K562 (cell line): ENCODE data around the gene BRSK1. TPM values are rescaled to one million over a fixed set of nuclear protein-coding genes. Genes with fewer than 3 reads are reported as not detected.

Source experiments
- ATAC-seq: fragments of 200-7000 bp; cut with Tn5 transposase; 3 replicates; pipeline ENCODE4 v1.9.1; 2020; ENCODE audit warnings: moderate library complexity
- BruUV-seq: library from RNA; stranded (reverse); fragments of 400-500 nt; replicated peaks from 2 replicates; lab custom pipeline; 2021; lab: Mats Ljungman, UMichigan
- CTCF ChIA-PET: fragments of 300-600 bp; formaldehyde crosslinking; extraction: SDS; loops from one replicate; lab custom pipeline; 2021; ENCODE audit warnings: low intra/inter-chr PET ratio; lab: Yijun Ruan, JAX
- POLR2A ChIA-PET: fragments of 300-600, 350-650 bp; sonication (Branson Sonifier 250); formaldehyde crosslinking; extraction: SDS; loops from one replicate; lab custom pipeline; 2021; ENCODE audit warnings: antibody characterized with exemption, inconsistent platforms; lab: Yijun Ruan, JAX
- DNase-seq, 4 experiments: peaks; one replicate each; pipeline versions ENCODE4 v3.0.0 to v3.0.0-alpha.2; 2011 to 2018; ENCODE audit warnings: low spot score in 3 of 4, mixed read lengths in 3 of 4; ENCODE audit errors: extremely low read depth in 1 of 4
- FAIRE-seq: peaks from 2 replicates; lab custom pipeline; 2011; peaks lifted over from hg19 to GRCh38; lab: Jason Lieb, UNC
- H2AFZ ChIP-seq: 2 replicates; pipeline ENCODE4 v1.6.0; 2011; ENCODE audit warnings: low read depth, low read length, control low read depth, inconsistent platforms
- H3K27ac ChIP-seq: fragments of 200-600 bp; 3 replicates; pipeline ENCODE4 v1.8.0; 2011; ENCODE audit warnings: low read depth, mild to moderate bottlenecking, control low read depth, inconsistent platforms, low read length, moderate library complexity, mixed read lengths; ENCODE audit errors: extremely low read depth
- H3K27me3 ChIP-seq, 2 experiments: fragments of 300-600 bp in 1 of 2; 2 replicates in 1 of 2; 3 replicates in 1 of 2; pipeline versions ENCODE4 v1.6.0 to v1.8.0; 2011; ENCODE audit warnings: inconsistent platforms in 2 of 2, low read length in 2 of 2, mild to moderate bottlenecking in 1 of 2, mixed read lengths in 1 of 2, moderate library complexity in 1 of 2; ENCODE audit not compliant: control insufficient read depth in 2 of 2, insufficient read depth in 2 of 2
- H3K36me3 ChIP-seq: fragments of 300-600 bp; 3 replicates; pipeline ENCODE4 v1.8.0; 2011; ENCODE audit warnings: mild to moderate bottlenecking, low read length, inconsistent platforms; ENCODE audit not compliant: control insufficient read depth, insufficient read depth
- H3K4me1 ChIP-seq, 2 experiments: fragments of 200-600 bp in 1 of 2; replicated peaks in 1 of 2; 2 replicates in 1 of 2; 3 replicates in 1 of 2; pipeline versions ENCODE4 v1.5.1 to v1.8.0; 2011; ENCODE audit warnings: inconsistent platforms in 2 of 2, low read length in 2 of 2, mild to moderate bottlenecking in 1 of 2, mixed read lengths in 1 of 2, moderate library complexity in 1 of 2; ENCODE audit not compliant: control insufficient read depth in 2 of 2, insufficient read depth in 2 of 2
- H3K4me2 ChIP-seq: 2 replicates; pipeline ENCODE4 v1.6.1; 2011; ENCODE audit warnings: low read length, control low read depth, inconsistent platforms, mixed read lengths; ENCODE audit not compliant: insufficient read depth
- H3K4me3 ChIP-seq: fragments of 200-600 bp; sonication (generic), shearing (Covaris generic); 2 replicates; pipeline ENCODE4 v1.5.1; 2016; ENCODE audit warnings: control low read depth, inconsistent platforms
- H3K79me2 ChIP-seq: fragments of 200-600 bp; 3 replicates; pipeline ENCODE4 v1.8.0; 2011; ENCODE audit warnings: low read length, inconsistent platforms; ENCODE audit not compliant: control insufficient read depth, insufficient read depth
- H3K9ac ChIP-seq, 2 experiments: 2 replicates each; pipeline versions ENCODE4 v1.6.0 to v1.6.1; 2011; ENCODE audit warnings: low read depth in 2 of 2, low read length in 2 of 2, control low read depth in 1 of 2, inconsistent platforms in 1 of 2, mild to moderate bottlenecking in 1 of 2, mixed read lengths in 1 of 2; ENCODE audit not compliant: insufficient read depth in 1 of 2
- H3K9me1 ChIP-seq: one replicate; pipeline ENCODE4 v1.6.0; 2011; ENCODE audit warnings: inconsistent platforms, mild to moderate bottlenecking, low read length, moderate library complexity; ENCODE audit not compliant: control insufficient read depth, insufficient read depth
- H3K9me3 ChIP-seq: replicated peaks from 2 replicates; pipeline ENCODE4 v1.5.1; 2011; ENCODE audit warnings: low read depth, low read length, inconsistent platforms; ENCODE audit not compliant: control insufficient read depth, insufficient read depth
- H4K20me1 ChIP-seq: replicated peaks from 2 replicates; pipeline ENCODE4 v1.6.1; 2011; ENCODE audit warnings: low read length, inconsistent platforms, mixed read lengths; ENCODE audit not compliant: control insufficient read depth, insufficient read depth
- ATF7 ChIP-seq: fragments of 450-650 bp; IDR thresholded peaks from 2 replicates; pipeline ENCODE4 v1.7.1; 2014; ENCODE audit warnings: mild to moderate bottlenecking, moderate library complexity
- BCL6 ChIP-seq: fragments of 250-450 bp; sonication (Bioruptor Pico); IDR thresholded peaks from 2 replicates; pipeline ENCODE4 v1.4.0; 2020
- C11orf30 ChIP-seq: fragments of 450-650 bp; IDR thresholded peaks from 2 replicates; pipeline ENCODE4 v1.6.1; 2016; ENCODE audit warnings: low read depth, mild to moderate bottlenecking
- CBFA2T2 ChIP-seq: fragments of 450-650 bp; conservative IDR thresholded peaks from 2 replicates; pipeline ENCODE4 v1.6.1; 2017; ENCODE audit warnings: mild to moderate bottlenecking
- IRF2 ChIP-seq: sonication (generic); formaldehyde crosslinking; IDR thresholded peaks from 2 replicates; pipeline ENCODE4 v1.8.1; 2022; ENCODE audit warnings: mild to moderate bottlenecking, missing genetic modification reagents
- MYBL2 ChIP-seq, 2 experiments: fragments of 450-650 bp in 1 of 2; sonication (generic) in 1 of 2; formaldehyde crosslinking in 1 of 2; IDR thresholded peaks; 2 replicates each; pipeline versions ENCODE4 v1.6.1 to v1.8.1; 2017 to 2022; ENCODE audit warnings: borderline replicate concordance in 1 of 2, inconsistent platforms in 1 of 2, low read depth in 1 of 2, mild to moderate bottlenecking in 1 of 2, missing genetic modification reagents in 1 of 2, moderate library complexity in 1 of 2
- NELFE ChIP-seq: IDR thresholded peaks from 2 replicates; pipeline ENCODE4 v1.6.1; 2011; ENCODE audit warnings: mild to moderate bottlenecking; ENCODE audit not compliant: insufficient read depth, insufficient read length
- RBM17 ChIP-seq: fragments of 200-400 bp; formaldehyde crosslinking; IDR thresholded peaks from 2 replicates; pipeline ENCODE4 v1.6.1; 2017; ENCODE audit warnings: low read depth, mild to moderate bottlenecking, low read length, borderline replicate concordance
- RUNX1 ChIP-seq: sonication (generic); IDR thresholded peaks from 2 replicates; pipeline ENCODE4 v1.6.1; 2016; ENCODE audit warnings: antibody characterized with exemption, low read depth
- SIX5 ChIP-seq, 2 experiments: IDR thresholded peaks; 2 replicates each; pipeline ENCODE4 v1.6.1; 2011; ENCODE audit warnings: low read length in 2 of 2, borderline replicate concordance in 1 of 2, low read depth in 1 of 2, mild to moderate bottlenecking in 1 of 2, moderate library complexity in 1 of 2; ENCODE audit not compliant: insufficient read depth in 1 of 2
- SPI1 ChIP-seq: IDR thresholded peaks from 2 replicates; pipeline ENCODE4 v1.6.1; 2011; ENCODE audit warnings: low read depth, low read length, control low read depth, borderline replicate concordance
- WGBS: fragments of 100-300 bp; shearing (Covaris generic); methylation state at CpG from one replicate; pipeline ENCODE4 v1.1.6; 2016; ENCODE audit warnings: low coverage, mixed read lengths; ENCODE audit not compliant: insufficient coverage; ENCODE audit errors: missing lambda C conversion rate; 5-methylcytosine and 5-hydroxymethylcytosine counted together
- in situ Hi-C: fragments of 300-500 bp; cut with MboI; formaldehyde crosslinking; loops from 4 replicates; pipeline ENCODE4 v1.15.0; 2018; ENCODE audit warnings: inconsistent platforms, mixed read lengths
- intact Hi-C: fragments of 100-400 bp; cut with micrococcal nuclease; formaldehyde crosslinking; loops from 2 replicates; pipeline ENCODE4 v1.14.2; 2022
- polyA plus RNA-seq, 8 experiments: library from polyadenylated mRNA; depleted of rRNA in 4 of 8; stranded (reverse) in 5 of 8; unstranded in 3 of 8; fragments of >200 nt; fragmentation: Nextera tagmentation in 2 of 8; fragmentation: Illumina TruSeq in 1 of 8; extraction: Ambion mirVana in 2 of 8; extraction: Trizol in 1 of 8; gene quantifications; 2 replicates each; pipeline versions ENCODE4 v1.2.1 to v1.2.3, GENCODE V29; 2011 to 2014; ENCODE audit warnings: inconsistent platforms in 1 of 8, missing spikeins in 1 of 8
- total RNA-seq, 7 experiments: library from RNA; depleted of rRNA in 6 of 7; stranded (reverse); fragments of >200 nt in 6 of 7; fragmentation: Illumina TruSeq in 2 of 7; extraction: Trizol in 2 of 7; gene quantifications; 2 replicates each; pipeline versions ENCODE4 v1.2.1 to v1.2.3, GENCODE V29; 2011 to 2021; ENCODE audit warnings: low replicate concordance in 1 of 7
- TF ChIP-seq, protein P1 (sequence below), 2 experiments: fragments of 450-650 bp in 1 of 2; sonication (generic) in 1 of 2; formaldehyde crosslinking; conservative IDR thresholded peaks; 2 replicates each; pipeline versions ENCODE4 v1.4.0 to v1.8.1; 2020 to 2022; ENCODE audit warnings: mild to moderate bottlenecking in 1 of 2, missing genetic modification reagents in 1 of 2
- TF ChIP-seq, protein P2 (sequence below): fragments of 450-650 bp; formaldehyde crosslinking; conservative IDR thresholded peaks from 2 replicates; pipeline ENCODE4 v1.4.0; 2022; ENCODE audit warnings: mild to moderate bottlenecking, missing genetic modification characterization

BRSK1 gene
- total and polyA plus RNA-seq, 9 of the 15 experiments (the other 6 are each of a cell fraction or from before 2014, with no cell fraction given): 1.7 to 9.3 (median 3.8) TPM; not detected in 2

DNA sequence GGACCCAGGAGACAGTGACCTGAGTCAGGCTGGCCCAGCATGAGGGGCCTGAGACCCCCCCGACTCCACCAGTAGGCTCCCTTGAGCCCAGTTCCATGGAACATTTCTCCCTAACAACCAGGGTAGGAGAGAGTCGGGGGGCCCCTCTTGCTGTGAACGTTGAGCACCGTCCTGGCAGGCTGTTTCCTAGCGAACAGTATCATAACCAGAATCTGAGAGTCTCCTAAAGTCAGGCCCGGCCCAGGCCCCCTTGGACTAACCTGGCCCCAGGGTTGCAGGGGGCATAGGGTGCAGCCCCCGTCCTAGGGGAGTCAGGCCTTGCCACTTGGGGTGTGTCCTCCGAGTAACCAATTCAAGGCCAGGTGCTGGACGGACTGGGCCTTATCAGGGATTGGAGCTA, 27.6 kb downstream of the BRSK1 start:
- POLR2A ChIA-PET: interaction anchor here (1.0 to 1.3 kb wide), 2 partner anchors 11 to 77 kb away, joined by 3 to 4 read pairs; no protein-coding TSS in a partner anchor
- H3K4me2 ChIP-seq: no peak overlapping the region

DNA sequence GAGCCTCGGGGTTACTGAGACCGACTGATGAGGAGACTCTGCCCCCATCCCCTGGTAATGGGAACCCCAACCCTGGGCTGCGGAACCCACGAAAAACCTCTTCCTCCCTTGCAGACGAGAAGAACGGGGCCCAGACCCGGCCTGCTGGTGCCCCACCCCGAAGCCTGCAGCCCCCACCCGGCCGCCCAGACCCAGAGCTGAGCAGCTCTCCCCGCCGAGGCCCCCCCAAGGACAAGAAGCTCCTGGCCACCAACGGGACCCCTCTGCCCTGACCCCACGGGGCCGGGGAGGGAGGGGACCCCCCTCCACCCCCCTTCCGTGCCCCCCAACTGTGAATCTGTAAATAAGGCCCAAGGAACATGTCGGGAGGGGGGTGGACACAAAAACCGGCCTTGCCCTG, 28.0 kb downstream of the BRSK1 start:
- Histone ChIP-seq H3K79me2 (no peaks in the 10 kb centered on the region), H3K4me2 (no peak overlapping the region), H3K36me3 (no peaks in the 10 kb centered on the region), H3K9ac (no peak overlapping the region; a peak in 1 of 4 replicates), H3K4me1 (peaks cover 9 to 35% of the 10 kb centered on the region in 2 experiments; a peak in 4 of 5 replicates), H3K9me1 (no peaks in the 10 kb centered on the region), H3K9me3 (no peaks in the 10 kb centered on the region), H2AFZ (no peak overlapping the region), H3K4me3 (no peak overlapping the region), H3K27ac (no peak overlapping the region), H3K27me3 (no peaks in the 10 kb centered on the region), H4K20me1 (no peaks in the 10 kb centered on the region)
- FAIRE-seq: no peak
- intact Hi-C loops (no loop called here), in situ Hi-C loops (no loop called here)
- DNase-seq: no peak
- WGBS: 91% methylated on average over 12 of the region's 18 CpGs
- BruUV-seq: no TSS peak
- ChIA-PET POLR2A (interaction anchor here (0.6 to 1.3 kb wide), 3 partner anchors 10 to 76 kb away, joined by 3 to 4 read pairs (median 3); no protein-coding TSS in a partner anchor), CTCF (no interaction called here)
- ATAC-seq: no peak
- TF ChIP-seq RBM17: no peak
- TF ChIP-seq SIX5 (IDR thresholded peaks at IDR 0.05; ENCODE audit: borderline replicate concordance in 1 of 2, insufficient read depth in 1 of 2, low read depth in 1 of 2, low read length in 2 of 2): no peak
- TF ChIP-seq, protein P1, sequence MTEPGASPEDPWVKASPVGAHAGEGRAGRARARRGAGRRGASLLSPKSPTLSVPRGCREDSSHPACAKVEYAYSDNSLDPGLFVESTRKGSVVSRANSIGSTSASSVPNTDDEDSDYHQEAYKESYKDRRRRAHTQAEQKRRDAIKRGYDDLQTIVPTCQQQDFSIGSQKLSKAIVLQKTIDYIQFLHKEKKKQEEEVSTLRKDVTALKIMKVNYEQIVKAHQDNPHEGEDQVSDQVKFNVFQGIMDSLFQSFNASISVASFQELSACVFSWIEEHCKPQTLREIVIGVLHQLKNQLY (CRISPR knock-in tag; conservative IDR thresholded peaks at IDR 0.05): no peak
- TF ChIP-seq SPI1: no peak
- TF ChIP-seq CBFA2T2: no peak
- no peak for TF ChIP-seq BCL6
- TF ChIP-seq RUNX1: no peak
- no peak for TF ChIP-seq MYBL2 (IDR thresholded peaks at IDR 0.05; ENCODE audit: low read depth)
- TF ChIP-seq MYBL2 (CRISPR knock-in tag; IDR thresholded peaks at IDR 0.05; ENCODE audit: borderline replicate concordance): no peak
- no peak for TF ChIP-seq C11orf30

More for the DNA sequence above, 27.6 kb downstream of the BRSK1 start:
- TF ChIP-seq, protein P2, sequence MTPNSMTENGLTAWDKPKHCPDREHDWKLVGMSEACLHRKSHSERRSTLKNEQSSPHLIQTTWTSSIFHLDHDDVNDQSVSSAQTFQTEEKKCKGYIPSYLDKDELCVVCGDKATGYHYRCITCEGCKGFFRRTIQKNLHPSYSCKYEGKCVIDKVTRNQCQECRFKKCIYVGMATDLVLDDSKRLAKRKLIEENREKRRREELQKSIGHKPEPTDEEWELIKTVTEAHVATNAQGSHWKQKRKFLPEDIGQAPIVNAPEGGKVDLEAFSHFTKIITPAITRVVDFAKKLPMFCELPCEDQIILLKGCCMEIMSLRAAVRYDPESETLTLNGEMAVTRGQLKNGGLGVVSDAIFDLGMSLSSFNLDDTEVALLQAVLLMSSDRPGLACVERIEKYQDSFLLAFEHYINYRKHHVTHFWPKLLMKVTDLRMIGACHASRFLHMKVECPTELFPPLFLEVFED: no peak
- TF ChIP-seq IRF2 (CRISPR knock-in tag): no peak
- TF ChIP-seq NELFE: no peak
- TF ChIP-seq ATF7: no peak
- CTCF ChIA-PET: no interaction called here
- Histone ChIP-seq H3K9me1 (no peaks in the 10 kb centered on the region), H3K36me3 (peaks cover 1% of the 10 kb centered on the region; the same call in 1 of the 3 replicates), H3K27me3 (no peaks in the 10 kb centered on the region), H3K4me1 (peaks cover 9 to 32% of the 10 kb centered on the region in 2 experiments; a peak in 4 of 5 replicates), H3K9ac (no peak overlapping the region; a peak in 1 of 4 replicates), H3K27ac (no peak overlapping the region), H2AFZ (no peak overlapping the region), H3K79me2 (no peaks in the 10 kb centered on the region), H3K4me3 (no peak overlapping the region), H4K20me1 (no peaks in the 10 kb centered on the region), H3K9me3 (no peaks in the 10 kb centered on the region)
- FAIRE-seq (no peak), ATAC-seq (no peak), DNase-seq (no peak)
- no TSS peak for BruUV-seq
- intact Hi-C loops: no loop called here
- WGBS: 57% methylated on average over 9 of the region's 9 CpGs
- in situ Hi-C loops: no loop called here
